Measurements from ENCODE around the gene SFTPD.
"Not testable (repeated sequence)": the region's sequence is repeated elsewhere in the genome, so short reads cannot be mapped to it uniquely, and the experiment has no call there.

The SFTPD gene

GRCh38 chr10:79925614-79926013 lies 23.3 kb downstream of the SFTPD start:
- DNase-seq = no peak

GRCh38 chr10:79923669-79924068 lies 25.2 kb downstream of the SFTPD start:
- DNase-seq = no peak

DNA sequence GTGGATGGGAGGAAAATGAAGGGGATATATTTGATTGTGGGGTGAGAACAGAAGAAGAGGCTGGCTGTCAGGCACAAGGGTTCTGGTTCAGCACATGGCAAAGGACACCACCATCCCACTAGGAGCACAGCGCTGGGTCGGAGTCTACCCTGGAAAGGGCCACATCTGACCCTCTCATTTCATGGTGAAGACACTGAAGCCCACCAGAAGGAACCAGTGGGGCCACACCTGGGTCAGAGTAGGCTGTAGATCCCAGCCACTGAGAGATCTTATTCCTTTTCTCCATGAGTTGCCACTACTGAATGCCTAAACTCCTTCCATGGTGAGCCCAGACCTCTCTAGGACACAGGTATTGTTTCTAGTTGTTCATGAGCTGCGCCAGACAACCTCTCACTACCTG lies 25.8 kb downstream of the SFTPD start:
- DNase-seq = no peak

DNA sequence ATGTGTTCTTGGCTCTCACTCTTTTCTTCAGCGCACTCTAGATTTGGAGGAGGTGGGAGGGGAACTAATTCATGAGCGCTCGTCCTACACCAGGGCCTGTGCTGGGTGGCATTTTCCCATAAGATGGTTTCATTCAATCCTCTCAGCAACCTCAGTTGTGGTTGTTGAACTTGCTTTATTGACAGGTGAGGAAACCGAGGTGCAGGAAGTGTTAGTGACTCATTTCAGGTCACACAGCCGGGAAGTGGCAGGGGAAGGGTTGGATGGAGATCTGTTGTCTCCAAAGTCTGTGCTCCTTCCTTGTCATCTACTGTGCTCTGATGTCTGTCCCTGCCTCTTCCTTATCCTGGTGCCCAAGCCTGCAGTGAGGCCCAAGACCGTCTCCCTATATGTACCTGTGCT lies 26.9 kb downstream of the SFTPD start:
- DNase-seq = not testable (repeated sequence)

- not testable (repeated sequence) for DNase-seq
These were observed 33.1 kb downstream of the SFTPD start for GRCh38 chr10:79915838-79916237.

DNA sequence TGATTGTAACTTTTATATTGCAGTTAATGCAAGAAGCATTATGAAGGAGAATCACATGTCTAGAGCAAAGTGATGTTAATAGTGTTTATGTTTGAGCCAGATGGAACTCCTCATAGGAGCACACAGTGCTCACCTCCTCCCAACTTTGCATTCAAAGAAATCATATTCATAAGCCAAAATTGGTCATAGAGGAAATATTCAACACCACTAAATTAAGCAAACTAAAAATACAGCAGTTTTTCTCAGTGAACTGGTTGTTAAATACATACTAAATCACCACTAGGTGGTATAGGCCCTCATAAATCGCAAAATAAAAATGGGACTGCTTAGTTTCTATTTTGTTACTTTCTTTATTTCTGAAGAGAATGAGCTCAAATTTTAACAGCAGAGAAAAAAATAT lies 34.4 kb downstream of the SFTPD start:
- DNase-seq = not testable (repeated sequence)

DNA sequence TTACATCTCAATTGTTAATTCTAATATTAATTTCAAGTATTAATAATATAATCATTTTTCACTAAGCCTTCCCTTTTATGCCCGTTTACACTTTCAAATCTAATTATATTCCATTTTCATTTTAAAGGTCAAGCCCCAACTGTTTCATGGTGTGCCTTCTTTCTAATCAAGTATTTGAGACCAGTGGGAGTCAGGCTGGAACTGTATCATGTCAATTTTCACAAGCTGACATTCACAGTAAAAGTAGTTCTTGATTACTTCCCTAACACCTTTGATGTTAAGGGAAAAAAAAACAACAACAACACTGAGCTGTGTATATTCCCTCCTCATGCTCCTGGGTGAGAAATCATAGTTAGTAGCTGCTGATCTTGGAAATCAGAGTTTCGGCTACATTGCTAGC lies 38.1 kb downstream of the SFTPD start:
- DNase-seq = no peak

DNA sequence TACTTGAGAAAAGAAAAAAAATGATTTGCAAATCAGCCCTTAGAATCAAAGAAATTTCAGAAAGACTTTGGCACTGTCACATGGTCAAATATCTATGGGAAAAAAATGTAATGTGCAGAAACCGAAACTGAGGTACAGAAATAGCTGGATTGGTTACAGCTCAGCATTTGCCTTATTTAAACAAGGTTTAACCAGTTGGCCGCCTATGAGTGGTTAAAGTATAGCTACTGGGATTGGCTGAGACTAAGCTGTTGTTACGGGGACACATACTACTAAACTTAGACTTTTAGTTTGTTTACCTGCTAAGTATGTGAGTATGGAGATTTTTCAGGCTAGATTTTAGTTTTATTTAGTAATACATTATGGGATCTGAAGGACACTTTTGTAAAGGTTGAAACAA lies 38.6 kb downstream of the SFTPD start:
- no peak for DNase-seq

GRCh38 chr10:79905322-79906314 lies 43.3 kb downstream of the SFTPD start:
- DNase-seq = no peak

GRCh38 chr10:79904671-79905321 lies 44.1 kb downstream of the SFTPD start:
- peak; percentile 7 to 15 for DNase-seq

GRCh38 chr10:79901571-79901970 lies 47.3 kb downstream of the SFTPD start:
- DNase-seq = not testable (repeated sequence)

- no peak for DNase-seq
These were observed 50.1 kb downstream of the SFTPD start for GRCh38 chr10:79898597-79899325.

DNA sequence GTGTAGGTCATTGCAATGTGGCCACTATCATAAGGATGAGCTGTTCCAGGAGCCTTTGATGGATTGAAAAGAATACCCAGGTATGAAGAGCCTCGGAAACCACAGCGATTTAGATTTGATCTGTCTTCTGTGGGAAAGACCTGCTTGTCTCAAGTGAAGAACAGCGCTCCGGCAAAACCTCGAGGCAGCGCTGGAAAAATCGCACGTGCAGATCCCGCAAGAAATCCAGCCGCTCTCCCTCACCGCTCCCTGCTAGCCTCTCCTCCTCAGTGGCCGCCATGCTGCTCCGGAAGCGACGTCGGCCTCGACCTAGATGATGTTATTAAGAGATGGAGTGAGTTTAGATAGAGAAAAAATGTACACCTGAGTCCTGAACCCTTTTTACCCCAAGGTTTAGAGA lies 56.0 kb downstream of the SFTPD start:
- DNase-seq = not testable (repeated sequence)

DNA sequence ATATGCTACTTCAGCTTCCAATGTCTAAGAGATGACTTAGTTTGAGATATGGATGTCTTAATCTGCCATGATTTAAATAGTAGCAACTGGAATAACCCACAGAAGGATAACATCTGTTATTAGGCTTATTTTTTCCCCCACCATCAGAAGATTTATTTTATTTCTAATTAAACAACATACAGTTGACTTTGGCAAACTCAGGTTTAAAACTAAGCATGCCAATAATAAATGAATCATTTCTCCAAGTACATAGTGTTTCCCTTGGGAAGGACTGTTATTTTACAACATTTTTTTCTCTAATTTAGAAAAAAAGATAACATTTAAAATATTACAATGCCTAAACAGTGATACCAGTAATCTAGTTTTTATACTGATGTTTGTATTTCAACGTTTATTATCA lies 58.4 kb downstream of the SFTPD start:
- no peak for DNase-seq

GRCh38 chr10:79888984-79889383 lies 59.9 kb downstream of the SFTPD start:
- DNase-seq = not testable (repeated sequence)
